SK-N-SH treated with all-trans-retinoic acid at 6 μM for 48 hours (cell line): ENCODE measurements around the gene OFD1.

Source experiments
- ATAC-seq: fragments of 200-7000 bp; cut with Tn5 transposase; 3 replicates; pipeline ENCODE4 v1.9.1; 2020; ENCODE audit warnings: mild to moderate bottlenecking, moderate library complexity
- ARNTL ChIP-seq: fragments of 450-650 bp; formaldehyde crosslinking; IDR thresholded peaks from 2 replicates; pipeline ENCODE4 v1.5.0; 2020; ENCODE audit warnings: low read depth, mild to moderate bottlenecking, moderate library complexity, borderline replicate concordance
- BACH2 ChIP-seq: fragments of 250-450 bp; sonication (Bioruptor Pico); IDR thresholded peaks from 2 replicates; pipeline ENCODE4 v1.9.0; 2021; ENCODE audit warnings: mild to moderate bottlenecking, borderline replicate concordance
- CSDC2 ChIP-seq: fragments of 250-450 bp; sonication (Bioruptor Pico); IDR thresholded peaks from 2 replicates; pipeline ENCODE4 v1.5.0; 2020; ENCODE audit warnings: mild to moderate bottlenecking, moderate library complexity
- ESRRG ChIP-seq: fragments of 250-450 bp; sonication (Bioruptor Pico); IDR thresholded peaks from 2 replicates; pipeline ENCODE4 v1.6.1; 2021; ENCODE audit warnings: mild to moderate bottlenecking
- GLIS3 ChIP-seq: fragments of 250-450 bp; sonication (Bioruptor Pico); IDR thresholded peaks from 2 replicates; pipeline ENCODE4 v1.5.0; 2020; ENCODE audit warnings: mild to moderate bottlenecking, moderate library complexity
- ISL1 ChIP-seq: fragments of 250-450 bp; sonication (Bioruptor Pico); IDR thresholded peaks from 2 replicates; pipeline ENCODE4 v2.1.2; 2022; ENCODE audit warnings: mild to moderate bottlenecking, moderate library complexity
- OSR1 ChIP-seq: fragments of 250-450 bp; sonication (Bioruptor Pico); IDR thresholded peaks from 2 replicates; pipeline ENCODE4 v1.8.0; 2022; ENCODE audit warnings: moderate library complexity, mild to moderate bottlenecking, inconsistent platforms
- PATZ1 ChIP-seq: fragments of 250-450 bp; sonication (Bioruptor Pico); IDR thresholded peaks from 2 replicates; pipeline ENCODE4 v1.8.0; 2020; ENCODE audit warnings: mild to moderate bottlenecking, moderate library complexity, borderline replicate concordance
- POU6F1 ChIP-seq: fragments of 250-450 bp; sonication (Bioruptor Pico); IDR thresholded peaks from 2 replicates; pipeline ENCODE4 v1.8.0; 2021; ENCODE audit warnings: low read depth, mild to moderate bottlenecking, moderate library complexity, borderline replicate concordance
- PPARA ChIP-seq: fragments of 250-450 bp; sonication (Bioruptor Pico); IDR thresholded peaks from 2 replicates; pipeline ENCODE4 v1.5.0; 2020; ENCODE audit warnings: mild to moderate bottlenecking, borderline replicate concordance
- RARB ChIP-seq: fragments of 250-450 bp; sonication (Bioruptor Pico); IDR thresholded peaks from 2 replicates; pipeline ENCODE4 v1.8.0; 2021; ENCODE audit warnings: mild to moderate bottlenecking, moderate library complexity
- TOX ChIP-seq: fragments of 250-450 bp; sonication (Bioruptor Pico); IDR thresholded peaks from 2 replicates; pipeline ENCODE4 v1.8.0; 2021; ENCODE audit warnings: mild to moderate bottlenecking, moderate library complexity, borderline replicate concordance
- ZFP3 ChIP-seq: fragments of 250-450 bp; sonication (Bioruptor Pico); IDR thresholded peaks from 2 replicates; pipeline ENCODE4 v1.5.0; 2020; ENCODE audit warnings: mild to moderate bottlenecking, moderate library complexity
- ZFP30 ChIP-seq: fragments of 450-650 bp; formaldehyde crosslinking; IDR thresholded peaks from 2 replicates; pipeline ENCODE4 v1.5.0; 2022; ENCODE audit warnings: mild to moderate bottlenecking, moderate library complexity
- ZNF565 ChIP-seq: fragments of 450-650 bp; formaldehyde crosslinking; conservative IDR thresholded peaks from 2 replicates; pipeline ENCODE4 v1.5.0; 2020; ENCODE audit warnings: low read depth, mild to moderate bottlenecking, moderate library complexity
- ZNF8 ChIP-seq: fragments of 450-650 bp; formaldehyde crosslinking; IDR thresholded peaks from 2 replicates; pipeline ENCODE4 v1.5.0; 2020; ENCODE audit warnings: mild to moderate bottlenecking, moderate library complexity

Gene OFD1

GRCh38 chrX:13816176-13816575, 81.6 kb downstream of the OFD1 start:
- no peak for TF ChIP-seq RARB
- no peak for ATAC-seq

GRCh38 chrX:13816643-13817627, 82.4 kb downstream of the OFD1 start, which contains the start of gene GPM6B:
TSS of gene GPM6B (minus strand) at chrX:13817093. CDS start at chrX:13816904, 189 bp downstream.
- no peak for ATAC-seq
- no peak for TF ChIP-seq ZFP3
- TF ChIP-seq PATZ1 (CRISPR knock-in tag), result no peak
- no peak for TF ChIP-seq GLIS3
- no peak for TF ChIP-seq ZNF565 (CRISPR knock-in tag)
- no peak for TF ChIP-seq TOX (CRISPR knock-in tag)
- TF ChIP-seq PPARA (CRISPR knock-in tag), result no peak
- TF ChIP-seq CSDC2, result no peak
- no peak for TF ChIP-seq ESRRG (CRISPR knock-in tag)
- no peak for TF ChIP-seq ZNF8 (CRISPR knock-in tag)
- TF ChIP-seq ZFP30 (CRISPR knock-in tag), result no peak
- TF ChIP-seq OSR1 (CRISPR knock-in tag), result no peak
- no peak for TF ChIP-seq BACH2 (CRISPR knock-in tag)
- TF ChIP-seq ISL1 (CRISPR knock-in tag), result no peak
- no peak for TF ChIP-seq POU6F1 (CRISPR knock-in tag)
- no peak for TF ChIP-seq ARNTL (CRISPR knock-in tag)
- no peak for TF ChIP-seq RARB
